NCI-H1105 (cell line): ENCODE measurements around the gene LINGO1.

ENCODE experiments used
- DNase-seq: peaks from one replicate; lab custom pipeline; 2025; lab: John Stamatoyannopoulos, UW

The LINGO1 gene

DNA sequence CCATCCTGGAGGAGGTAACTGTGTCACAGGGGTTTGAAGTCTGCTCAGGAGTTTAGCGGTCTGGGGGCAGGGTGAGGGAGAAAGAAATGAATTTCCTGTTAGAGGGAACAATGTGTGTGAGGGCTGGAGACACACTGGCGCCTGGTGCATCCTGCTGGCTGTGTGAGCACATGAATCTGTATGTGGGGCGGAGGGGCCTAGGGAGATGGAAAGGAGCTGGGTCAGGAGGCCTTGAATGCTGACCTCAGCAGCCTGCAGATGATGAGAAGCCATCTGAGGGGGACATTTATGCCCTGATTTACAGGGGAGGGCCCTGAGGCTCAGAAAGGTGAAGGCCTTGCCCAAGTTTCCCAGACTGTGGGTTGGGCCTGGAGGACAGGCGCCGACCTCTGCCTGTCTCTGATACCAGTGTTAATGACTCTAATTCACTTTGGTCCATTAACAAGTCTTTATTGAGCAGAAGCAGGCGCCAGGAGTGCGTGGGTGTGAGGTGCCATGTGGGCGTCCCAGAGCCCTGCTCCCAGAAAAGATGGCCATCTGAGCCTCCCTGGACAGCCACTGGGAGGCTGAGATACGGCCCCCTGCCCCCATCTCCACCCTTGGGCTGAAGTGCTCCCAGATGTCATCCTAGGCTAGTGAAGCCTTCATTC is 34.8 kb downstream of the LINGO1 start:
- DNase-seq = no peak

DNA sequence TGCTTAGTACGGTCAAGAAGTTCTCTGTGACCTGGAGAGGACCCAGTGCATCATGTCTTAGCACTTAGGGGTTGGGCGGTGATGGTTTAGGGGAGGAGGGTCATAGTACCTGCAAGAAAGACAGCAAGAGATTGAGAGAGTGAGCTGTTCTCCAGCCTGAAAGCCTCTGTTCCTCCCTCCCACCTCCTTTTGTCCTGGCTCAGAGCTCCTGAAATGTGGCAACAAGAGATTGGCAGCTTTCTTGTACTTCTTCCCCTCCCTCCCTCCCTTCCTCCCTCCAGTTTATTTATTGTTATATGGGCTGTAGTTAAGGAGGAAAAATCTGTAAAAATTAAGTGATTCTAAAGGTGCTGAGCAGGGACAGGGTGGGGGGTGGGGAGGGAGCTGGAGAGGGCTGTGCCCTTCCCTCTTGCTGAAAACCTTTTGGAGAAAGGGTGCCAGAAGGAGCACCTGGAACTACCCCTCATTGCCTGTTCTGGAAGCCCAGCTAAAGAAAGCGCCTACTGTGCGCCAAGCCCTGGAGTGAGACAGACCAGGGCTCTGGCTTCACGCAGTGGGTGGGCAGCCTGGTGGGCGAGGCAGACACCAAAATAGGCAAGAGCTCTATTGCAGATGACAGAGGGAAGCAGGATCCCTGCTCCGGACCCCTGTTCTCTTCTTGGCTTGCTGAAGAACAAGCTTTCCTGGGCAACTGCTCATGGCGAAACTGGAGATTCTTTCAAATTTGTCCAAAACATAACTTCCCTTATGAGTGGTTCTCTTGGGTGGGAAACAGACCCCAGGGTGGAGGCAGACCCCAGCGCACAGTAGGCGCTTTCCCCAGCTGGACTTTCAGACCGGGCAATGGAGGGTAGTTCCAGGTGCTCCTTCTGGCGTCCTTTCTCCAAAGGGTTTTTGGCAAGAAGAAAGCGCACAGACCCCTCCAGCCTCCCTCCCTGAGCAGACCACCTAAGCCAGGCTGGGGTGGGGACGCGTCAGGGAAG is 35.6 kb downstream of the LINGO1 start:
- DNase-seq = no peak

DNA sequence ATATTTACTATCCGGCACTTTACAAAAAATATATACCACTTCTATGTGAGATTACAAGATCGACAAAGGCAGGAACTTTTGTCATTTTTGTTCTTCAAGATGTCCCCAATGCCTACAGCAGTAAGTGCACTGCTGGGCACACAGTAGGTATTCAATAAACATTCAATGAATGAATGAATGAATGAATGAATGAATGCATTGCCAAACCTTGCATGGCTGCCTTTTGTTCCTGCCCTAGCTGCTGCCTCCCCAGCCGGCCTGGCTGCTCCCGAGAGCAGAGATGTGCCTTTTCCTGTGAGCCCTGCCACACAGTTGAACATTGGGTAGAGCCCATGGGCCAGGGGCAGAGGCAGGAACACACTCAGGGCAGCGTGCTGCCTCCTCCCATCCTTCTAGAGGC is 37.5 kb downstream of the LINGO1 start:
- no peak for DNase-seq

- no peak for DNase-seq
Measured at GRCh38 chr15:77592758-77593157, 40.0 kb downstream of the LINGO1 start.

GRCh38 chr15:77591968-77592613 is 40.6 kb downstream of the LINGO1 start:
- DNase-seq = no peak

DNA sequence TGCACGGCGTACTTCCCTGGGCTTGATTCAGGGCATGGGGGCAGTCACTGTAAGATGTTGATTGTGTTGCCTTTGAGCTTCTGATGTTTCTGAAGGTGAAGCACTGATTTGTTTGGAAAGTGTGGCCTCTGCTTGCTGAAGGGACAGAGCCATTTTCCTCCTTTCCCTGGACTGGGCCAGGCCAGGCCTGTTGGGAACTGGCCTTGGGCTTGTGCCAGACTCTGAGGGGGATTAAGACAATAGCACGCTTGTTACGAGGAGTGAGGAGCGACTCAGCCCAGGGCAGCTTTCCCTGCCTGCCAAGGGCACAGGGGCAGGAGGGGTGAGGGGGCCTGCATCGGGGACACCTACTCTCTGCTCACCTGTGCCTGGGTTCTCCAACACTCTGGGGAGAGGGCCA is 42.9 kb downstream of the LINGO1 start:
- no peak for DNase-seq

GRCh38 chr15:77588126-77588525 is 44.6 kb downstream of the LINGO1 start:
- no peak for DNase-seq

DNA sequence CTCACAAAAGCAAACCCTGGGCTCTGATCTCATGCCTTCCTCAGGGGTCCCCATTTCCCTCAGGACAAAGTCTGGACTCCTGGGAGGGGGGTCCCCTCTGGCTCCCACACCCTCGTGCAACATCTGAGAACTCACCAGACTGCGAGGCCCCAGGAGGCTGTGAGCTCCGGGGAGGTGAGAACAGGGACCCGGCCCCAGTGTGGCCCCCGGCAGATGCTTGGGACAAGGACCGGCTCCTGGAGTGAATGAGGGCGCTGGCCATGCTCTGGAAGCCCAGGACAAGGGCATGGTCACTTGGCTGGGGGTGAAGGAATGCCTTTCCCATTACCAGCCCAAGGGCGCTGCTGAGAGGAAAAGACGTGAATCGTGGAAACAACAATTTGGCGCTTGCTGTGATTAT is 48.0 kb downstream of the LINGO1 start:
- DNase-seq = no peak

GRCh38 chr15:77584201-77584600 is 48.5 kb downstream of the LINGO1 start:
- DNase-seq = no peak

- DNase-seq = no peak
Measured at GRCh38 chr15:77582763-77583162, 49.9 kb downstream of the LINGO1 start.

DNA sequence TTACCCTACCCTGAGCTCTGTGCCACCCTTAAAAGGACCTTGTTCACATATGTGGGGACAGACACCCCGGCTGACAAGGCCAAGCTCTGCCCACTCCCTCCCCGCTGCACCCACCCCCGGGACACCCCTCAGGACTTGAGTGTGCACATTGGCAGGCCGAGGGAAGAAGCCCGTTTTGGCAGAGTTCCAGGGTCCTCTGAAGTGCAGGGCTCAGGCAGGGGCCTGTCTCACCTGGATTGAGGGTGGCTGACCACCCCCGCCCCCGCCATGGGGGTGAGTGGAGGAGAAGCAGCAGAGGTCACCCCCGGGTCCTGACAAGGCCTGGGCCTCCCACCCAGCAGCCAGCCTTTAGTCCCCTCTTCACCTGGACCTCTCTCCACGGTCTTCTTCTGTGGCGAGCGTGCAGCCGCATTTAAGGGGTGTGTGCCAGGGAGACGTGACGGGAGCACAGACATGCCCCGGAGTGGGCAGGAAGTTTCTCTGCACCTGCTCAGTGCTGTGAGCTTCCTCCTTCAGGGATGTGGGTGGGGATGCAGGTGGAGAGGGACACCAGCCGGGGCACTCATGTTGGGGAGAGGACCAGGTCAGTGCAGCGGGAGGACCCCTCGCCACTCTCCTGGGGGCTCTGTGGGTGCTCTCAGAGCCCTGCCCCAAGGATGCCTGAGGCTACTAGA is 50.7 kb downstream of the LINGO1 start:
- no peak for DNase-seq

DNA sequence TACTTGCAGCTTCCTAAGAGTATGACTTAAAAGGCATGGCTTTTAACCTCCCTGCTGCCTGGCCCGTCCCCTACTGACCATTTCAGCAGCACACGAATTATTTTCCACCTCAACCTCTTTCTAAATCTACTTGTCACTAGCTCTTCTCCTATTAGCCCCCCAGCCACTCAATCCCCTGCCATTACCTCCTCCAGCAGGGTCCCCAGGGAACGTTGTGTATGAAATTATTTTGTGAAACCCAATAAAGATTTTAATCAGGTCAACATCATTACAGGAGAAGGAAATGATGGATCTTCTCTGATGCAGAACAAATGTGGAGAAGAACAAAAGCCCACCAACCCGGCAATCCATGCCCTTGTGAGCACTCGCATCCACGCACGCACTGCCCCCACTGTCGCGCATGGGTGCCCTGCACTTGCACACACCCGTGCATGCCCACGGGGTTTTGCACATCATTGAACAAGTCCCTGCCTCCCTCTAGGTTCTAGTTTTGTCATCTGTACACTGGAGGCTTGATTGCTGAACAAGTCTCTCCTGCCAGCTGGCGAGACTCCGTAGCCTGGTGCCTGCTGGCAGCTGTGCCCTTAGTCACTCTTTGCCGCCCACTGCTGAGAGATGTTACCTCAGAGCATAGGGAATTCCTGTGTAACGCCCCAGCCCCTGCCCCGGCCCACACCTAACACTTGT is 51.6 kb downstream of the LINGO1 start:
- DNase-seq = no peak

DNA sequence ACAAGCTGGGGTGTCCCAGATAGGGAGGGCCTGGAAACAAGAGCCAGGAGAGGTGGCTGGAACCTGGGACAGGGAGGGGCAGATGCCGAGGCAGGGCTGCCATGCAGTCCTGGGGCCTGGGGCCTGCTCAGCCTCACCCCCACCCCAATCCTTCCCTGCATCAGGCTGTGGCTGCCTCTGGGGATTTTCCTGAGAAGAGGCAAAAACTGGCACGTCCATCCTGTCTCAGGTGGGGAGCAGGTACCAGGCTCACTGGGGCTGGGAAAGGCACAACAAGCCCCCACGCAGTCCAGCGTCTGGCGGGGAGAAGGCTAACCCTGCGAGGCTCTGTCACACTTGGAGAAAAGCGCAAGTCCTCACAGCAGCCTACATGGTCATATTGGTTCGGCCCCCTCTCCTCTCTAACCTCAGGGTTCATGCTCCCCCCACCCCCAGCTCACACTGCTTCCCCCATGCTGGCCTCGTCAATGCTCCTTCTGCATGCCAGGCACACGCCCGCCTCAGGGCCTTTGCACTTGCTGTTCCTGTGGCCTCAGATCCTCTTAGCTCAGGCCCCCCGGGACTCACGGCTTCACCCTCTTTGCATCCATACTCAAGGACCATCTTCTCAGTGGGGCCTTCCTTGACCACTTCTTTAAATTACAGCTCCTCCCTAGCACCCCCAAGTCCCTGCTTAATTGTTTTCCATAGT is 53.1 kb downstream of the LINGO1 start:
- no peak for DNase-seq

GRCh38 chr15:77578641-77579372 is 53.9 kb downstream of the LINGO1 start:
- DNase-seq = no peak

GRCh38 chr15:77577366-77577950 is 55.3 kb downstream of the LINGO1 start:
- no peak for DNase-seq

GRCh38 chr15:77576538-77576937 is 56.2 kb downstream of the LINGO1 start:
- no peak for DNase-seq

DNA sequence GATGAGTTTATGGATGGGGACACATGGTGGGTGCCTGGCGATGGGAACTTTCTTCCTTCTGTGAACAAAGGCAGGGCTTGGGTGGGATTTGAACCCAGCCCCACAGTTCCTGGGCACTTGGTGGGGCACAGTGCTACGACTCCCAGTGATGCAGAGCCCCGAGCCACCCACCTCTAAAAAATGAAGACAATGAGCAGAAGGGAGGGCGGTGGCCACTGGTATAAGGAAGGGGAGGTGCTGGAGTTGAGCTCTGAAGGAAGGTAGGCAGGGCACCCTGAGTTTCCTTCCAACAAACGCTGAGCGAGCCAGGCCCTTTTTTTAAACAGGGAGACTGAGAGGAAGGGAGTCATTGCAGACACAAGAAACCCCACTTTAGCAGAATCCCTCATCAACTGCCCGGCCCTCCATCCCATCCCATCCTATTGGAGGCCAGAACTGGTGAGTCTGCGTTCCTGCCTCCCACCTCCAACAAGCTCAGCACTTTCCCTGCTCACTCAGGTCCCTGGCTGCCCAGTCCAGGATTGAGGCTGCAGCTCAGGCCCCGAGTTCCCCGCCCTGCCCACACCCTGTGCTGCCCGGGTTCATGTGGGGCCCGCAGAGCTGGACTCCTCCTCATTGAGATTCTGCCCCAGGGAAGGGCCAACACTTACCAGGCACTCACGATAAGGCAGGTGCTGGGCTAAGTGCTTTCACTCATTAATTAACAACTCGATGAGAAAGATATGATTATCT is 57.3 kb downstream of the LINGO1 start:
- no peak for DNase-seq

DNA sequence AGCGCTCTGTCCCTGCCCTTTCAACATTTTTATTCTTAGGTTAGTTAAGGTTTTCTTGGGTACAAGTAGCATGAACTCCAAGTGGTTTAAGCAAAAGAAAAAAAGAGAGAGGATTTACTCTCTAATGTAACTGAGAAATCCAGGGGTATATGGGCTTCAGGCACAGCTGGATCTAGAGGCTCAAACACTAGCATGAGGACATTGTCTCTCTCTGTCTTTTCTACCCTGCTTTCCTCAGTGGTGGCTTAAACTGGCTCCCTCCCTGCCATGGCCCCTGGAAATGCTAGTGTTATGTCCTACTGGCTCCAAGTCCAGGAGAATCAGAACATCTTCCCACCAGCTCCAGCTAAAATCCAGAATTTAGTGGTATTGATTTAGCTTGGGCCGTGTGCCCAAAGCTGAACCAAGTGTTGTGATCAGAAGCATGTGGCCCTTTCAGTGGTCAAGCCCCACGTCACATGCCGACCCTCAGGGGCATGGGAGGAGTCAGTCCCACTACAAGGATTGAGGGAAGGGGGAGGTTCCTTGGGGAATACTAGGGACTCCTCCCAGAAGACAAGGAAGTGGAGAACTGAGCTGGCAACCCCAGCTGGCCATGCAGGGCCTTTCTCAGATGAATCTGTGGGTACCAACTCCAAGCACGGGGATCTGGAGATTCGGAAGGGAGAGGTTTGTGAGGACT is 58.0 kb downstream of the LINGO1 start:
- no peak for DNase-seq

GRCh38 chr15:77573802-77574201 is 58.9 kb downstream of the LINGO1 start:
- no peak for DNase-seq
